Calu3 (cell line): ENCODE measurements around the gene RNF183. TPM values are rescaled to one million over a fixed set of nuclear protein-coding genes. Genes with fewer than 3 reads are reported as not detected.

Experiments used
- BruUV-seq: library from RNA; stranded (reverse); fragments of 400-500 nt; replicated peaks from 2 replicates; lab custom pipeline; 2021; lab: Mats Ljungman, UMichigan
- CTCF ChIA-PET: fragments of 300-600 bp; sonication (Branson Sonifier 250); formaldehyde crosslinking; loops from one replicate; lab custom pipeline; 2022; ENCODE audit warnings: antibody characterized with exemption; lab: Charles Lee
- DNase-seq: peaks from one replicate; pipeline ENCODE4 v3.0.0; 2022
- H3K27ac Mint-ChIP-seq: one replicate; pipeline ENCODE4 v1.8.0; 2022; ENCODE audit warnings: mixed read lengths; ENCODE audit not compliant: unreplicated experiment
- H3K27me3 Mint-ChIP-seq: one replicate; pipeline ENCODE4 v1.8.0; 2022; ENCODE audit warnings: mixed read lengths; ENCODE audit not compliant: unreplicated experiment
- H3K36me3 Mint-ChIP-seq: one replicate; pipeline ENCODE4 v1.8.0; 2022; ENCODE audit warnings: mild to moderate bottlenecking, moderate library complexity, mixed read lengths; ENCODE audit not compliant: insufficient read depth, unreplicated experiment
- H3K4me1 Mint-ChIP-seq: one replicate; pipeline ENCODE4 v1.8.0; 2022; ENCODE audit warnings: mild to moderate bottlenecking, low read depth, mixed read lengths; ENCODE audit not compliant: unreplicated experiment
- H3K4me3 Mint-ChIP-seq: one replicate; pipeline ENCODE4 v1.8.0; 2022; ENCODE audit warnings: mild to moderate bottlenecking, low read depth, moderate library complexity, mixed read lengths; ENCODE audit not compliant: unreplicated experiment
- H3K9me3 Mint-ChIP-seq: one replicate; pipeline ENCODE4 v1.8.0; 2022; ENCODE audit warnings: low read depth, mixed read lengths; ENCODE audit not compliant: unreplicated experiment
- CTCF ChIP-seq: fragments of 200-600 bp; IDR thresholded peaks from one replicate; pipeline ENCODE4 v1.8.0; 2022; ENCODE audit warnings: antibody characterized with exemption; ENCODE audit not compliant: unreplicated experiment
- intact Hi-C: fragments of 100-400 bp; cut with micrococcal nuclease; formaldehyde crosslinking; loops from one replicate; pipeline ENCODE4 v1.10.0; 2022; ENCODE audit not compliant: unreplicated experiment
- total RNA-seq: library from RNA; stranded (reverse); gene quantifications from 2 replicates; pipeline ENCODE4 v1.2.3, GENCODE V29; 2022

The RNF183 gene
- total RNA-seq, 1 experiment from 2014 or later = 1.5 TPM

- CTCF ChIA-PET = no interaction called here
Measured at GRCh38 chr9:113290052-113290607, 13.0 kb downstream of the RNF183 start.

GRCh38 chr9:113289091-113289490 lies 14.1 kb downstream of the RNF183 start:
- BruUV-seq = no TSS peak
- no peak for TF ChIP-seq CTCF
- Mint-ChIP-seq H3K4me3 (no peak overlapping the region), H3K4me1 (no peaks in the 10 kb centered on the region), H3K36me3 (no peaks in the 10 kb centered on the region), H3K27me3 (no peaks in the 10 kb centered on the region), H3K27ac (no peak overlapping the region), H3K9me3 (no peaks in the 10 kb centered on the region)
- no peak for DNase-seq
- CTCF ChIA-PET = no interaction called here
- intact Hi-C loops = no loop called here

More at GRCh38 chr9:113290052-113290607, 13.0 kb downstream of the RNF183 start:
- intact Hi-C loops = no loop called here
- TF ChIP-seq CTCF = no peak
- no TSS peak for BruUV-seq
- Mint-ChIP-seq H3K4me1 (no peaks in the 10 kb centered on the region), H3K4me3 (no peak overlapping the region), H3K36me3 (no peaks in the 10 kb centered on the region), H3K27ac (no peak overlapping the region), H3K9me3 (no peaks in the 10 kb centered on the region), H3K27me3 (no peaks in the 10 kb centered on the region)
- DNase-seq = no peak

GRCh38 chr9:113281356-113281755 lies 21.8 kb downstream of the RNF183 start:
- peaks cover 33% of the 10 kb centered on the region for H3K36me3 Mint-ChIP-seq

GRCh38 chr9:113278840-113279239 lies 24.3 kb downstream of the RNF183 start:
- TF ChIP-seq CTCF = no peak
- Mint-ChIP-seq H3K36me3 (peaks cover 33% of the 10 kb centered on the region), H3K4me3 (no peak overlapping the region), H3K27me3 (no peaks in the 10 kb centered on the region), H3K4me1 (no peaks in the 10 kb centered on the region), H3K9me3 (no peaks in the 10 kb centered on the region), H3K27ac (no peak overlapping the region)
- intact Hi-C loops = loop anchor here (10.0 kb wide), 1 partner anchor 306 kb away; no protein-coding TSS in a partner anchor
- no peak for DNase-seq
- BruUV-seq = no TSS peak
- CTCF ChIA-PET = no interaction called here

More at GRCh38 chr9:113281356-113281755, 21.8 kb downstream of the RNF183 start:
- DNase-seq = no peak
- intact Hi-C loops = no loop called here
- BruUV-seq = no TSS peak
- no peaks in the 10 kb centered on the region for H3K27me3 Mint-ChIP-seq
- no peak overlapping the region for H3K4me3 Mint-ChIP-seq
- no peaks in the 10 kb centered on the region for H3K9me3 Mint-ChIP-seq
- CTCF ChIA-PET = no interaction called here
- no peak overlapping the region for H3K27ac Mint-ChIP-seq
- no peak for TF ChIP-seq CTCF
- no peaks in the 10 kb centered on the region for H3K4me1 Mint-ChIP-seq
